ACC112 (cell line): ENCODE measurements around the gene BMAL1.
"Not testable (repeated sequence)": the region's sequence is repeated elsewhere in the genome, so short reads cannot be mapped to it uniquely, and the experiment has no call there.

Source experiments
- H2AFZ ChIP-seq: fragments of 200-600 bp; sonication (generic); one replicate; pipeline ENCODE4 v1.6.0; 2017; ENCODE audit warnings: antibody characterized with exemption, low read length; ENCODE audit not compliant: unreplicated experiment
- H3K27ac ChIP-seq: fragments of 200-600 bp; sonication (generic); 2 replicates; pipeline ENCODE4 v1.5.1; 2014; ENCODE audit warnings: low read depth, mild to moderate bottlenecking, antibody characterized with exemption, low read length, moderate library complexity
- H3K27me3 ChIP-seq: fragments of 200-600 bp; sonication (generic); 2 replicates; pipeline ENCODE4 v1.6.1; 2014; ENCODE audit warnings: mild to moderate bottlenecking, antibody characterized with exemption, low read length, moderate library complexity, mixed read lengths; ENCODE audit not compliant: insufficient read depth
- H3K36me3 ChIP-seq: fragments of 200-600 bp; sonication (generic); 2 replicates; pipeline ENCODE4 v1.6.1; 2016; ENCODE audit warnings: mild to moderate bottlenecking, antibody characterized with exemption, low read length, moderate library complexity, mixed read lengths; ENCODE audit not compliant: insufficient read depth
- H3K4me1 ChIP-seq: fragments of 200-600 bp; sonication (generic); one replicate; pipeline ENCODE4 v1.6.1; 2016; ENCODE audit warnings: low read length, mixed read lengths; ENCODE audit not compliant: insufficient read depth, unreplicated experiment, control insufficient read depth
- H3K4me3 ChIP-seq: fragments of 200-600 bp; sonication (generic); 2 replicates; pipeline ENCODE4 v1.5.1; 2014; ENCODE audit warnings: mild to moderate bottlenecking, low read depth, low read length
- H3K79me2 ChIP-seq: fragments of 200-600 bp; sonication (generic); one replicate; pipeline ENCODE4 v1.6.0; 2016; ENCODE audit warnings: low read length; ENCODE audit not compliant: control insufficient read depth, unreplicated experiment, insufficient read depth

BMAL1 gene

GRCh38 chr11:13427440-13427839, 149.8 kb downstream of the BMAL1 start:
- Histone ChIP-seq H3K79me2 (peaks cover 41% of the 10 kb centered on the region), H3K27ac (no peak overlapping the region), H3K36me3 (peaks cover 6% of the 10 kb centered on the region; the same call in 1 of the 2 replicates), H2AFZ (no peak overlapping the region), H3K4me1 (no peaks in the 10 kb centered on the region), H3K4me3 (no peak overlapping the region), H3K27me3 (no peaks in the 10 kb centered on the region)

GRCh38 chr11:13429288-13429687, 151.7 kb downstream of the BMAL1 start:
- H2AFZ ChIP-seq = no peak overlapping the region
- no peaks in the 10 kb centered on the region for H3K27me3 ChIP-seq
- peaks cover 6% of the 10 kb centered on the region; the same call in 1 of the 2 replicates for H3K36me3 ChIP-seq
- H3K79me2 ChIP-seq = peaks cover 29% of the 10 kb centered on the region
- H3K4me1 ChIP-seq = no peaks in the 10 kb centered on the region
- H3K4me3 ChIP-seq = no peak overlapping the region
- H3K27ac ChIP-seq = no peak overlapping the region

- Histone ChIP-seq H3K79me2 (peaks cover 29% of the 10 kb centered on the region), H3K27me3 (no peaks in the 10 kb centered on the region), H3K4me1 (peaks cover 4% of the 10 kb centered on the region), H3K36me3 (peaks cover 6% of the 10 kb centered on the region; the same call in 1 of the 2 replicates), H3K4me3 (no peak overlapping the region), H2AFZ (no peak overlapping the region), H3K27ac (no peak overlapping the region)
These were observed 152.2 kb downstream of the BMAL1 start for GRCh38 chr11:13429836-13430235.

- H2AFZ ChIP-seq = no peak overlapping the region
- H3K4me1 ChIP-seq = peaks cover 10% of the 10 kb centered on the region
- no peaks in the 10 kb centered on the region for H3K27me3 ChIP-seq
- H3K4me3 ChIP-seq = no peak overlapping the region
- peaks cover 29% of the 10 kb centered on the region for H3K79me2 ChIP-seq
- H3K27ac ChIP-seq = no peak overlapping the region
- peaks cover 3% of the 10 kb centered on the region; the same call in 1 of the 2 replicates for H3K36me3 ChIP-seq
These were observed 155.8 kb downstream of the BMAL1 start for GRCh38 chr11:13433437-13433836.

- Histone ChIP-seq H3K36me3 (no peaks in the 10 kb centered on the region; the same call in 1 of the 2 replicates), H2AFZ (no peak overlapping the region), H3K4me3 (peak overlapping the region; percentile 29; the same call in 1 of the 2 replicates), H3K27ac (no peak overlapping the region), H3K27me3 (no peaks in the 10 kb centered on the region), H3K4me1 (peaks cover 10% of the 10 kb centered on the region), H3K79me2 (peaks cover 30% of the 10 kb centered on the region)
These were observed 156.9 kb downstream of the BMAL1 start for GRCh38 chr11:13434247-13435205.

GRCh38 chr11:13436836-13437235, 159.2 kb downstream of the BMAL1 start:
- Histone ChIP-seq H3K4me1 (peaks cover 26% of the 10 kb centered on the region), H3K79me2 (peaks cover 26% of the 10 kb centered on the region)

More at GRCh38 chr11:13436836-13437235, 159.2 kb downstream of the BMAL1 start:
- not testable (repeated sequence) for H3K27ac ChIP-seq, H3K27me3 ChIP-seq, H3K36me3 ChIP-seq, H2AFZ ChIP-seq, H3K4me3 ChIP-seq
